Erythroblast (primary cell): ENCODE data around the gene DMBT1.

Experiments
- GATA1 ChIP-seq: IDR thresholded peaks from 2 replicates; pipeline ENCODE4 v1.6.1; 2011; ENCODE audit warnings: low read depth, mild to moderate bottlenecking, control low read depth, low read length, moderate library complexity
- POLR2A ChIP-seq: IDR thresholded peaks from 2 replicates; pipeline ENCODE4 v1.6.1; 2011; ENCODE audit warnings: mild to moderate bottlenecking, low read length

DNA sequence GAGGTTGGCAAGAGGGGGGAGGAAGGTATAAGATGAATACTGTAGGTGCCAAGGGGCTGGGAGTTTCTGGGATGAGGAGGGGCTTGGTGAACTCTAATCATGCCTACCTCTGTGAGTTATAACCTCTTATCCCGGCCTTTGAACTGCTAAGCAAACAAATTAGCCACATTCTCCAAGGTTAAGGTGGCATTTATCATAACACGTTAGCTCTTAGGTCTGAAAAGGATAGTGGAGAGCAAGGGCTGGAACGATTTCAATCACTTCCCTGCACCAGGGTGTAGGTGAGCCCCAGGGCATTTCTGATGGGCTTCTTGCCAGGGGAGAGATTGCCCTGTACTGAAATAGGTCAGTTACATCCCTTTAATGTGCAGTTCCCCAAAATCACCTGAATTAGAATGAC, 28.6 kb upstream of the DMBT1 start:
- TF ChIP-seq POLR2A, result no peak
- TF ChIP-seq GATA1, result no peak
